HEK293 (cell line): Measurements from ENCODE around the gene CNDP2.

Source experiments
- CTCF ChIA-PET: fragments of 350-600 bp; formaldehyde crosslinking; extraction: SDS; loops from one replicate; lab custom pipeline; 2021; ENCODE audit warnings: antibody characterized with exemption; lab: Yijun Ruan, JAX
- POLR2A ChIA-PET: fragments of 300-600 bp; formaldehyde crosslinking; extraction: SDS; loops from one replicate; lab custom pipeline; 2020; ENCODE audit warnings: antibody characterized with exemption, inconsistent platforms; lab: Yijun Ruan, JAX
- H3K27ac ChIP-seq: fragments of 200-500 bp; sonication (Bioruptor generic); 2 replicates; pipeline ENCODE4 v1.5.1; 2014; ENCODE audit warnings: low read depth, low read length, control low read depth, inconsistent platforms; ENCODE audit errors: extremely low read depth
- H3K36me3 ChIP-seq, 2 experiments: fragments of 200-500 bp in 1 of 2; sonication (Bioruptor generic) in 1 of 2; 1 replicate in 1 of 2; 2 replicates in 1 of 2; pipeline ENCODE4 v1.5.1; 2014 to 2017; ENCODE audit warnings: inconsistent platforms in 2 of 2, low read length in 2 of 2; ENCODE audit not compliant: control insufficient read depth in 2 of 2, insufficient read depth in 1 of 2
- H3K4me1 ChIP-seq: fragments of 200-500 bp; sonication (Bioruptor generic); 2 replicates; pipeline ENCODE4 v1.5.1; 2014; ENCODE audit warnings: mild to moderate bottlenecking, low read length, inconsistent platforms; ENCODE audit not compliant: control insufficient read depth, insufficient read depth
- H3K4me3 ChIP-seq: 2 replicates; pipeline ENCODE4 v1.5.1; 2011; ENCODE audit warnings: low read depth, mild to moderate bottlenecking, control low read depth, low read length, moderate library complexity
- H3K9me3 ChIP-seq: fragments of 200-500 bp; sonication (Bioruptor generic); 2 replicates; pipeline ENCODE4 v1.5.1; 2014; ENCODE audit warnings: low read depth, low read length, inconsistent platforms; ENCODE audit not compliant: control insufficient read depth, insufficient read depth
- CTCF ChIP-seq: fragments of 450-650 bp; formaldehyde crosslinking; IDR thresholded peaks from 2 replicates; pipeline ENCODE4 v1.5.1; 2016; ENCODE audit warnings: missing biosample characterization, missing genetic modification characterization
- FEZF1 ChIP-seq: fragments of 450-650 bp; formaldehyde crosslinking; IDR thresholded peaks from 2 replicates; pipeline ENCODE4 v1.5.1; 2016; ENCODE audit warnings: missing biosample characterization, missing genetic modification characterization
- HOXA7 ChIP-seq: sonication (generic); formaldehyde crosslinking; IDR thresholded peaks from 2 replicates; pipeline ENCODE4 v1.8.1; 2022; ENCODE audit warnings: missing genetic modification reagents, borderline replicate concordance
- HOXC10 ChIP-seq: sonication (generic); formaldehyde crosslinking; IDR thresholded peaks from 2 replicates; pipeline ENCODE4 v1.8.1; 2023; ENCODE audit warnings: mild to moderate bottlenecking, missing genetic modification reagents
- KLF10 ChIP-seq: fragments of 450-650 bp; IDR thresholded peaks from 2 replicates; pipeline ENCODE4 v1.5.1; 2018; ENCODE audit warnings: missing biosample characterization, mild to moderate bottlenecking, missing genetic modification characterization
- OSR2 ChIP-seq: fragments of 450-650 bp; formaldehyde crosslinking; IDR thresholded peaks from 2 replicates; pipeline ENCODE4 v1.5.1; 2016; ENCODE audit warnings: missing biosample characterization, missing genetic modification characterization
- TRIM28 ChIP-seq: IDR thresholded peaks from 2 replicates; pipeline ENCODE4 v1.6.1; 2011; ENCODE audit warnings: low read length, control low read depth, borderline replicate concordance
- ZBTB11 ChIP-seq: fragments of 450-650 bp; formaldehyde crosslinking; conservative IDR thresholded peaks from 2 replicates; pipeline ENCODE4 v1.5.1; 2016; ENCODE audit warnings: low read depth, missing biosample characterization, missing genetic modification characterization
- ZFP3 ChIP-seq: fragments of 450-650 bp; formaldehyde crosslinking; IDR thresholded peaks from 2 replicates; pipeline ENCODE4 v1.5.1; 2016; ENCODE audit warnings: low read depth, missing biosample characterization, missing genetic modification characterization
- ZNF274 ChIP-seq, 2 experiments: fragments of 200-500 bp in 1 of 2; fragments of 450-650 bp in 1 of 2; sonication (Bioruptor generic) in 1 of 2; formaldehyde crosslinking in 1 of 2; IDR thresholded peaks; 2 replicates each; pipeline versions ENCODE4 v1.5.1 to v1.6.1; 2014 to 2016; ENCODE audit warnings: borderline replicate concordance in 1 of 2, inconsistent platforms in 1 of 2, low read length in 1 of 2, missing biosample characterization in 1 of 2, missing genetic modification characterization in 1 of 2
- ZNF324 ChIP-seq: fragments of 450-650 bp; formaldehyde crosslinking; IDR thresholded peaks from 2 replicates; pipeline ENCODE4 v1.5.1; 2016; ENCODE audit warnings: missing biosample characterization, missing genetic modification characterization
- ZNF341 ChIP-seq: fragments of 450-650 bp; formaldehyde crosslinking; IDR thresholded peaks from 2 replicates; pipeline ENCODE4; 2016; ENCODE audit warnings: low read depth, missing biosample characterization, missing genetic modification characterization
- ZNF416 ChIP-seq: fragments of 450-650 bp; formaldehyde crosslinking; IDR thresholded peaks from 2 replicates; pipeline ENCODE4 v1.5.1; 2016; ENCODE audit warnings: missing biosample characterization, missing genetic modification characterization
- ZNF423 ChIP-seq: fragments of 450-650 bp; formaldehyde crosslinking; IDR thresholded peaks from 2 replicates; pipeline ENCODE4 v1.5.1; 2016; ENCODE audit warnings: missing biosample characterization, missing genetic modification characterization
- ZNF473 ChIP-seq: fragments of 450-650 bp; formaldehyde crosslinking; IDR thresholded peaks from 2 replicates; pipeline ENCODE4 v1.5.1; 2017; ENCODE audit warnings: missing biosample characterization, missing genetic modification characterization
- ZNF514 ChIP-seq: fragments of 450-650 bp; formaldehyde crosslinking; IDR thresholded peaks from 2 replicates; pipeline ENCODE4 v1.5.1; 2016; ENCODE audit warnings: missing biosample characterization, missing genetic modification characterization
- ZNF529 ChIP-seq: fragments of 450-650 bp; formaldehyde crosslinking; IDR thresholded peaks from 2 replicates; pipeline ENCODE4 v1.5.1; 2017; ENCODE audit warnings: missing genetic modification characterization, missing biosample characterization; ENCODE audit not compliant: insufficient replicate concordance
- ZNF571 ChIP-seq: fragments of 450-650 bp; formaldehyde crosslinking; IDR thresholded peaks from 2 replicates; pipeline ENCODE4 v1.5.0; 2017; ENCODE audit warnings: missing biosample characterization, missing genetic modification characterization
- ZNF76 ChIP-seq: fragments of 450-650 bp; formaldehyde crosslinking; IDR thresholded peaks from 2 replicates; pipeline ENCODE4; 2016; ENCODE audit warnings: low read depth, missing biosample characterization, missing genetic modification characterization, borderline replicate concordance
- ZNF777 ChIP-seq: fragments of 450-650 bp; formaldehyde crosslinking; IDR thresholded peaks from 2 replicates; pipeline ENCODE4 v1.5.1; 2017; ENCODE audit warnings: missing biosample characterization, missing genetic modification characterization, borderline replicate concordance
- TF ChIP-seq, protein P1 (sequence below): fragments of 450-650 bp; formaldehyde crosslinking; IDR thresholded peaks from 2 replicates; pipeline ENCODE4 v1.5.1; 2016; ENCODE audit warnings: missing biosample characterization, missing genetic modification characterization
- TF ChIP-seq, protein P2 (sequence below): fragments of 450-650 bp; formaldehyde crosslinking; IDR thresholded peaks from 2 replicates; pipeline ENCODE4 v1.5.1; 2016; ENCODE audit warnings: missing biosample characterization, missing genetic modification characterization

Gene CNDP2

GRCh38 chr18:74534150-74534969 is 38.2 kb downstream of the CNDP2 start, which contains the start of gene CNDP1 (continued):
- TF ChIP-seq, protein P1, sequence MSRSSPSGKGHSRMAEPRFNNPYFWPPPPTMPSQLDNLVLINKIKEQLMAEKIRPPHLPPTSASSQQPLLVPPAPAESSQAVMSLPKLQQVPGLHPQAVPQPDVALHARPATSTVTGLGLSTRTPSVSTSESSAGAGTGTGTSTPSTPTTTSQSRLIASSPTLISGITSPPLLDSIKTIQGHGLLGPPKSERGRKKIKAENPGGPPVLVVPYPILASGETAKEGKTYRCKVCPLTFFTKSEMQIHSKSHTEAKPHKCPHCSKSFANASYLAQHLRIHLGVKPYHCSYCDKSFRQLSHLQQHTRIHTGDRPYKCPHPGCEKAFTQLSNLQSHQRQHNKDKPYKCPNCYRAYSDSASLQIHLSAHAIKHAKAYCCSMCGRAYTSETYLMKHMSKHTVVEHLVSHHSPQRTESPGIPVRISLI (tag by site-specific recombination): no peak
- TF ChIP-seq ZBTB11: no peak
- no peak for TF ChIP-seq ZNF423
- no peak for TF ChIP-seq OSR2 (tag by site-specific recombination)
- TF ChIP-seq ZNF777 (tag by site-specific recombination): no peak

DNA sequence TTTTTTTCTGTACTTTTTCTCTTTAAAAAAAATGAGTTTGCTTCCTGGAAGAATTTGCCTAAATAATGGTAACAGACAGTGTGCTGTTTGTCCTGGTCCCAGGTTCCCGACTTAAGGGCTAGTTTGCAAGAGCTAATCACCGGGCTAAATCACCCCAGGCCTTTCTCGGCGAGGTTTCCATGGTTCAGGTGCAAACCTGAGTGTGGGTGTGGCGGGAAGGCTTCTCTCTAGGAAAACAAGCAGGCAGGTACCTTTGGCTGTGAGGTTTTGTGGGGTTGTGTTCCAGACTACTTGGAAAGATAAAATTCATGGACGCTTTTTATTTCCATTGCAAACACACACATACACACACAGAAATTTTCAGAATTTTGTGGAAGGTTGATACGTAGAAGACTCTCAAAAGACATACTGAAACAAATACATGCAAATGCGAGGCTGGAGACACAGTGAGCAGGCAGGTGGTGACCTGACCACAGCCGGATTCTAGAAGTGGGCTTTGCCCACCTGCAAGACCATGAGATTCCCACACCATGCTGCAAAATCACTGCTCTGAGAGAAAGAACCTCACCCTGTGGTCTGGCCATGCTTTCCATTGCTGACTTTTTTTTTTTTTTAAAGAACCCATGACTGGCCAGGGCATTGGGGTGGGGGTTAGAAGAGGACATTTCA is 39.0 kb downstream of the CNDP2 start:
- TF ChIP-seq TRIM28 (no peak), ZNF514 (tag by site-specific recombination) (no peak), ZNF76 (tag by site-specific recombination) (no peak), HOXA7 (CRISPR knock-in tag) (no peak), ZNF324 (tag by site-specific recombination) (no peak), CTCF (tag by site-specific recombination) (no peak), ZNF341 (tag by site-specific recombination) (no peak), KLF10 (tag by site-specific recombination) (no peak), HOXC10 (no peak), ZNF416 (tag by site-specific recombination) (no peak), ZFP3 (tag by site-specific recombination) (no peak), ZNF274 (IDR thresholded peaks at IDR 0.05; ENCODE audit: low read length) (no peak), ZNF274 (tag by site-specific recombination; IDR thresholded peaks at IDR 0.05; ENCODE audit: borderline replicate concordance) (no peak), ZNF571 (tag by site-specific recombination) (no peak), ZNF473 (tag by site-specific recombination) (no peak), FEZF1 (tag by site-specific recombination) (no peak), ZNF529 (tag by site-specific recombination) (no peak)
- TF ChIP-seq, protein P2, sequence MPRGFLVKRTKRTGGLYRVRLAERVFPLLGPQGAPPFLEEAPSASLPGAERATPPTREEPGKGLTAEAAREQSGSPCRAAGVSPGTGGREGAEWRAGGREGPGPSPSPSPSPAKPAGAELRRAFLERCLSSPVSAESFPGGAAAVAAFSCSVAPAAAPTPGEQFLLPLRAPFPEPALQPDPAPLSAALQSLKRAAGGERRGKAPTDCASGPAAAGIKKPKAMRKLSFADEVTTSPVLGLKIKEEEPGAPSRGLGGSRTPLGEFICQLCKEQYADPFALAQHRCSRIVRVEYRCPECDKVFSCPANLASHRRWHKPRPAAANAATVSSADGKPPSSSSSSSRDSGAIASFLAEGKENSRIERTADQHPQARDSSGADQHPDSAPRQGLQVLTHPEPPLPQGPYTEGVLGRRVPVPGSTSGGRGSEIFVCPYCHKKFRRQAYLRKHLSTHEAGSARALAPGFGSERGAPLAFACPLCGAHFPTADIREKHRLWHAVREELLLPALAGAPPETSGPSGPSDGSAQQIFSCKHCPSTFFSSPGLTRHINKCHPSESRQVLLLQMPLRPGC (tag by site-specific recombination): no peak
- CTCF ChIA-PET: interaction anchor here (1.1 kb wide), 1 partner anchor 16 kb away, joined by 4 read pairs; no protein-coding TSS in a partner anchor
- Histone ChIP-seq H3K36me3 (no peaks in the 10 kb centered on the region), H3K9me3 (no peaks in the 10 kb centered on the region), H3K4me1 (no peaks in the 10 kb centered on the region), H3K27ac (no peak overlapping the region), H3K4me3 (no peak overlapping the region)
- POLR2A ChIA-PET: no interaction called here
